Breast epithelium (tissue), 3 donors: ENCODE results near the gene ST7.

Experiments used
- CTCF ChIP-seq, 3 donors: fragments of 450-650 bp; IDR thresholded peaks; one replicate each; pipeline ENCODE4 v1.5.1; 2016 to 2017; ENCODE audit warnings: antibody characterized with exemption in 3 of 3, mild to moderate bottlenecking in 3 of 3, moderate library complexity in 3 of 3
- POLR2A ChIP-seq: fragments of 450-650 bp; IDR thresholded peaks from one replicate; pipeline ENCODE4 v1.6.1; 2016; ENCODE audit warnings: antibody characterized with exemption, mild to moderate bottlenecking, moderate library complexity
- POLR2AphosphoS5 ChIP-seq, 3 donors: sonication (generic); formaldehyde crosslinking; IDR thresholded peaks; one replicate each; pipeline ENCODE4 v1.6.1; 2017; ENCODE audit warnings: antibody characterized with exemption in 3 of 3

- no peak for TF ChIP-seq CTCF (IDR thresholded peaks at IDR 0.05)
- no peak for TF ChIP-seq POLR2A
- no peak for TF ChIP-seq POLR2AphosphoS5 (IDR thresholded peaks at IDR 0.05)
These were observed 132.0 kb downstream of the ST7 start for GRCh38 chr7:117085275-117085674.
